GM12878 (cell line): ENCODE measurements around the gene SYT1. TPM values are rescaled to one million over a fixed set of nuclear protein-coding genes. Genes with fewer than 3 reads are reported as not detected.

Source experiments
- ATAC-seq: fragments of 200-7000 bp; cut with Tn5 transposase; 3 replicates; pipeline ENCODE4 v1.9.1; 2020; ENCODE audit warnings: mild to moderate bottlenecking, moderate library complexity
- BruUV-seq: library from RNA; stranded (reverse); fragments of 400-500 nt; replicated peaks from 2 replicates; lab custom pipeline; 2021; lab: Mats Ljungman, UMichigan
- CTCF ChIA-PET: fragments of 300-600 bp; sonication (Branson Sonifier 250); formaldehyde crosslinking; extraction: SDS; loops from one replicate; lab custom pipeline; 2021; ENCODE audit warnings: inconsistent platforms; lab: Yijun Ruan, JAX
- POLR2A ChIA-PET: fragments of 350-600 bp; formaldehyde crosslinking; extraction: SDS; loops from one replicate; lab custom pipeline; 2021; ENCODE audit warnings: inconsistent platforms; lab: Charles Lee
- RAD21 ChIA-PET: fragments of 300-600 bp; sonication (Branson Sonifier 250); formaldehyde crosslinking; loops from one replicate; lab custom pipeline; 2023; ENCODE audit warnings: antibody characterized with exemption; ENCODE audit not compliant: unreplicated experiment; lab: Charles Lee
- SMC1A ChIA-PET: fragments of 300-600 bp; sonication (Branson Sonifier 250); formaldehyde crosslinking; loops from one replicate; lab custom pipeline; 2023; ENCODE audit not compliant: unreplicated experiment, uncharacterized antibody; lab: Charles Lee
- DNase-seq: peaks from one replicate; pipeline ENCODE4 v3.0.0-alpha.2; 2011; ENCODE audit warnings: low read depth, low spot score
- FAIRE-seq: peaks from 3 replicates; lab custom pipeline; 2011; peaks lifted over from hg19 to GRCh38; lab: Jason Lieb, UNC
- H2AFZ ChIP-seq: 2 replicates; pipeline ENCODE4 v1.6.0; 2011; ENCODE audit warnings: low read depth, low read length, control low read depth; ENCODE audit not compliant: control insufficient read depth
- H3K27ac ChIP-seq: 2 replicates; pipeline ENCODE4 v1.5.1; 2011; ENCODE audit warnings: control low read depth; ENCODE audit not compliant: control insufficient read depth, insufficient read depth
- H3K27me3 ChIP-seq, 2 experiments: replicated peaks in 1 of 2; 2 replicates each; pipeline versions ENCODE4 v1.6.0 to v1.6.1; 2011; ENCODE audit warnings: low read length in 1 of 2; ENCODE audit not compliant: control insufficient read depth in 2 of 2, insufficient read depth in 2 of 2
- H3K36me3 ChIP-seq, 2 experiments: 2 replicates each; pipeline ENCODE4 v1.5.1; 2011; ENCODE audit warnings: low read length in 1 of 2; ENCODE audit not compliant: control insufficient read depth in 2 of 2, insufficient read depth in 2 of 2
- H3K4me1 ChIP-seq: 2 replicates; pipeline ENCODE4 v1.6.1; 2011; ENCODE audit warnings: mild to moderate bottlenecking, low read length, moderate library complexity, mixed read lengths; ENCODE audit not compliant: control insufficient read depth, insufficient read depth
- H3K4me2 ChIP-seq: 2 replicates; pipeline ENCODE4 v1.6.0; 2011; ENCODE audit warnings: control low read depth; ENCODE audit not compliant: control insufficient read depth, insufficient read depth
- H3K4me3 ChIP-seq: fragments of 200-600 bp; sonication (generic); 2 replicates; pipeline ENCODE4 v1.5.1; 2016
- H3K79me2 ChIP-seq: 2 replicates; pipeline ENCODE4 v1.6.0; 2011; ENCODE audit warnings: low read length; ENCODE audit not compliant: control insufficient read depth, insufficient read depth
- H3K9ac ChIP-seq: 2 replicates; pipeline ENCODE4 v1.8.0; 2011; ENCODE audit warnings: low read length, control low read depth, mixed read lengths; ENCODE audit not compliant: control insufficient read depth, insufficient read depth
- H3K9me3 ChIP-seq: replicated peaks from 3 replicates; pipeline ENCODE4 v1.5.1; 2011; ENCODE audit warnings: mild to moderate bottlenecking, low read length; ENCODE audit not compliant: control insufficient read depth, insufficient read depth
- H4K20me1 ChIP-seq: 2 replicates; pipeline ENCODE4 v1.6.0; 2011; ENCODE audit not compliant: control insufficient read depth, insufficient read depth
- GABPA ChIP-seq: IDR thresholded peaks from 2 replicates; pipeline ENCODE4 v1.6.1; 2014; ENCODE audit warnings: antibody characterized with exemption, low read depth, mild to moderate bottlenecking, inconsistent platforms
- JUNB ChIP-seq: IDR thresholded peaks from 2 replicates; pipeline ENCODE4 v1.6.1; 2016; ENCODE audit warnings: antibody characterized with exemption, mild to moderate bottlenecking
- MTA3 ChIP-seq: IDR thresholded peaks from 2 replicates; pipeline ENCODE4 v1.6.1; 2012; ENCODE audit warnings: low read length, inconsistent platforms, borderline replicate concordance
- SMARCA5 ChIP-seq: fragments of 450-650 bp; IDR thresholded peaks from 2 replicates; pipeline ENCODE4 v1.6.1; 2017; ENCODE audit warnings: mild to moderate bottlenecking
- ZBTB33 ChIP-seq: fragments of 450-650 bp; IDR thresholded peaks from 2 replicates; pipeline ENCODE4 v1.6.1; 2017; ENCODE audit warnings: mild to moderate bottlenecking
- WGBS: methylation state at CpG from one replicate; pipeline ENCODE4 v1.1.6; 2016; ENCODE audit warnings: low lambda C conversion rate; ENCODE audit not compliant: insufficient replicate concordance, insufficient coverage; ENCODE audit errors: missing lambda C conversion rate; 5-methylcytosine and 5-hydroxymethylcytosine counted together
- in situ Hi-C: fragments of 300-500 bp; cut with MboI; formaldehyde crosslinking; loops from 9 replicates; pipeline ENCODE4 v1.14.3; 2018; ENCODE audit warnings: mixed read lengths
- intact Hi-C: fragments of 100-400 bp; cut with micrococcal nuclease; formaldehyde crosslinking; loops from one replicate; pipeline ENCODE4 v1.14.2; 2022; ENCODE audit not compliant: unreplicated experiment
- polyA plus RNA-seq, 11 experiments: library from polyadenylated mRNA; depleted of rRNA in 4 of 11; unstranded in 6 of 11; stranded (reverse) in 5 of 11; fragments of >200 nt; fragmentation: Nextera tagmentation in 4 of 11; fragmentation: Illumina TruSeq in 1 of 11; extraction: Ambion mirVana in 4 of 11; extraction: Trizol in 1 of 11; gene quantifications; 1 replicate in 1 of 11; 2 replicates in 10 of 11; pipeline versions ENCODE4 v1.2.1 to v1.2.3, GENCODE V29; 2011 to 2016; ENCODE audit warnings: inconsistent platforms in 2 of 11, missing spikeins in 2 of 11, low read depth in 1 of 11
- total RNA-seq, 4 experiments: library from RNA; depleted of rRNA in 3 of 4; stranded (reverse); fragments of >200 nt in 3 of 4; fragmentation: Illumina TruSeq in 1 of 4; extraction: Trizol in 1 of 4; gene quantifications; 2 replicates each; pipeline versions ENCODE4 v1.2.1 to v1.2.3, GENCODE V29; 2013 to 2021
- TF ChIP-seq, protein P1 (sequence below), 3 experiments: IDR thresholded peaks in 2 of 3; conservative IDR thresholded peaks in 1 of 3; 2 replicates each; pipeline ENCODE4 v1.5.1; 2011; ENCODE audit warnings: low read depth in 3 of 3, low read length in 3 of 3, mild to moderate bottlenecking in 3 of 3, control low read depth in 2 of 3, moderate library complexity in 2 of 3, inconsistent platforms in 1 of 3, mixed read lengths in 1 of 3; ENCODE audit not compliant: control insufficient read depth in 2 of 3, insufficient read depth in 1 of 3; ENCODE audit errors: extremely low read depth in 1 of 3

The SYT1 gene
- total and polyA plus RNA-seq, 10 of the 15 experiments (the other 5 are each of a cell fraction or from before 2014, with no cell fraction given), result 0.10 to 0.28 TPM; not detected in 8

- BruUV-seq, result no TSS peak
- no peak overlapping the region for H3K27ac ChIP-seq
- DNase-seq, result no peak
- H3K36me3 ChIP-seq, result no peaks in the 10 kb centered on the region
- H3K4me1 ChIP-seq, result no peaks in the 10 kb centered on the region
- in situ Hi-C loops, result no loop called here
- no peaks in the 10 kb centered on the region for H3K79me2 ChIP-seq
- WGBS, result 40% methylated on average over 2 of the region's 2 CpGs
- H3K27me3 ChIP-seq, result no peaks in the 10 kb centered on the region
- ChIA-PET SMC1A (no interaction called here), RAD21 (no interaction called here), CTCF (no interaction called here), POLR2A (no interaction called here)
- FAIRE-seq, result no peak
- H3K4me2 ChIP-seq, result no peak overlapping the region
- no peak for ATAC-seq
- no peak overlapping the region for H3K9ac ChIP-seq
- TF ChIP-seq ZBTB33 (no peak), MTA3 (no peak), JUNB (no peak), GABPA (no peak), SMARCA5 (no peak)
- TF ChIP-seq, protein P1, sequence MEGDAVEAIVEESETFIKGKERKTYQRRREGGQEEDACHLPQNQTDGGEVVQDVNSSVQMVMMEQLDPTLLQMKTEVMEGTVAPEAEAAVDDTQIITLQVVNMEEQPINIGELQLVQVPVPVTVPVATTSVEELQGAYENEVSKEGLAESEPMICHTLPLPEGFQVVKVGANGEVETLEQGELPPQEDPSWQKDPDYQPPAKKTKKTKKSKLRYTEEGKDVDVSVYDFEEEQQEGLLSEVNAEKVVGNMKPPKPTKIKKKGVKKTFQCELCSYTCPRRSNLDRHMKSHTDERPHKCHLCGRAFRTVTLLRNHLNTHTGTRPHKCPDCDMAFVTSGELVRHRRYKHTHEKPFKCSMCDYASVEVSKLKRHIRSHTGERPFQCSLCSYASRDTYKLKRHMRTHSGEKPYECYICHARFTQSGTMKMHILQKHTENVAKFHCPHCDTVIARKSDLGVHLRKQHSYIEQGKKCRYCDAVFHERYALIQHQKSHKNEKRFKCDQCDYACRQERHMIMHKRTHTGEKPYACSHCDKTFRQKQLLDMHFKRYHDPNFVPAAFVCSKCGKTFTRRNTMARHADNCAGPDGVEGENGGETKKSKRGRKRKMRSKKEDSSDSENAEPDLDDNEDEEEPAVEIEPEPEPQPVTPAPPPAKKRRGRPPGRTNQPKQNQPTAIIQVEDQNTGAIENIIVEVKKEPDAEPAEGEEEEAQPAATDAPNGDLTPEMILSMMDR (IDR thresholded peaks at IDR 0.05 in 2 of 3, conservative IDR thresholded peaks at IDR 0.05 in 1 of 3; ENCODE audit: control insufficient read depth in 2 of 3, extremely low read depth in 1 of 3, insufficient read depth in 1 of 3, low read depth in 3 of 3, low read length in 3 of 3), result no peak
- no peak overlapping the region for H3K4me3 ChIP-seq
- H3K9me3 ChIP-seq, result no peaks in the 10 kb centered on the region
- intact Hi-C loops, result no loop called here
- no peaks in the 10 kb centered on the region for H4K20me1 ChIP-seq
- no peak overlapping the region for H2AFZ ChIP-seq
Measured at GRCh38 chr12:78885466-78885865, 20.9 kb downstream of the SYT1 start.
